Suprapubic skin (tissue), 3 donors: Measurements from ENCODE around the gene DNAI1.

ENCODE experiments used
- CTCF ChIP-seq, 2 donors: fragments of 200-600 bp in 1 of 2; fragments of 450-650 bp in 1 of 2; sonication (generic) in 1 of 2; IDR thresholded peaks; one replicate each; pipeline ENCODE4 v1.5.1; 2016 to 2019; ENCODE audit warnings: antibody characterized with exemption in 2 of 2, mild to moderate bottlenecking in 1 of 2, moderate library complexity in 1 of 2
- POLR2A ChIP-seq, 2 donors: fragments of 450-650 bp; IDR thresholded peaks; one replicate each; pipeline ENCODE4 v1.6.1; 2017; ENCODE audit warnings: antibody characterized with exemption in 2 of 2, mild to moderate bottlenecking in 2 of 2, moderate library complexity in 2 of 2

GRCh38 chr9:34519321-34520020, 60.9 kb downstream of the DNAI1 start:
- TF ChIP-seq CTCF (IDR thresholded peaks at IDR 0.05) (no peak), POLR2A (IDR thresholded peaks at IDR 0.05) (no peak)
